WTC11 (cell line): ENCODE data around the gene PKP2. TPM values are rescaled to one million over a fixed set of nuclear protein-coding genes. Genes with fewer than 3 reads are reported as not detected.

ENCODE experiments used
- ATF1 ChIP-seq: sonication (generic); formaldehyde crosslinking; IDR thresholded peaks from 2 replicates; pipeline ENCODE4 v1.8.1; 2023; ENCODE audit warnings: mild to moderate bottlenecking, moderate library complexity, missing genetic modification reagents
- CBFB ChIP-seq: sonication (generic); formaldehyde crosslinking; IDR thresholded peaks from 2 replicates; pipeline ENCODE4 v1.8.1; 2022; ENCODE audit warnings: mild to moderate bottlenecking, low read depth, missing genetic modification reagents
- CREM ChIP-seq: sonication (generic); formaldehyde crosslinking; IDR thresholded peaks from 2 replicates; pipeline ENCODE4 v1.8.1; 2022; ENCODE audit warnings: mild to moderate bottlenecking, missing genetic modification reagents, moderate library complexity
- HMGA2 ChIP-seq: fragments of 250-450 bp; sonication (Bioruptor Pico); IDR thresholded peaks from 2 replicates; pipeline ENCODE4 v1.4.0; 2021; ENCODE audit warnings: mild to moderate bottlenecking, moderate library complexity
- NFATC4 ChIP-seq: fragments of 250-450 bp; sonication (Bioruptor Pico); IDR thresholded peaks from 2 replicates; pipeline ENCODE4 v1.9.0; 2021; ENCODE audit warnings: mild to moderate bottlenecking
- NFE2L1 ChIP-seq: sonication (generic); formaldehyde crosslinking; IDR thresholded peaks from 2 replicates; pipeline ENCODE4 v1.8.1; 2023; ENCODE audit warnings: missing genetic modification reagents
- NR3C1 ChIP-seq: sonication (generic); formaldehyde crosslinking; conservative IDR thresholded peaks from 2 replicates; pipeline ENCODE4 v1.8.1; 2023; ENCODE audit warnings: low read depth, mild to moderate bottlenecking, missing genetic modification reagents
- ZBTB21 ChIP-seq: sonication (generic); formaldehyde crosslinking; IDR thresholded peaks from 2 replicates; pipeline ENCODE4 v1.8.1; 2023; ENCODE audit warnings: mild to moderate bottlenecking, missing genetic modification reagents, borderline replicate concordance
- total RNA-seq: library from RNA; stranded (reverse); gene quantifications from 3 replicates; pipeline ENCODE4 v1.2.3, GENCODE V29; 2021
- TF ChIP-seq, protein P1 (sequence below): sonication (generic); formaldehyde crosslinking; conservative IDR thresholded peaks from 2 replicates; pipeline ENCODE4 v1.8.1; 2023; ENCODE audit warnings: mild to moderate bottlenecking, low read depth, missing genetic modification reagents, moderate library complexity
- TF ChIP-seq, protein P2 (sequence below): sonication (generic); formaldehyde crosslinking; IDR thresholded peaks from 2 replicates; pipeline ENCODE4 v1.8.1; 2023; ENCODE audit warnings: mild to moderate bottlenecking, moderate library complexity, missing genetic modification reagents
- TF ChIP-seq, protein P3 (sequence below): fragments of 250-450 bp; sonication (Bioruptor Pico); IDR thresholded peaks from 2 replicates; pipeline ENCODE4 v2.1.2; 2022; ENCODE audit warnings: mild to moderate bottlenecking, moderate library complexity
- TF ChIP-seq, protein P4 (sequence below): sonication (generic); formaldehyde crosslinking; IDR thresholded peaks from 2 replicates; pipeline ENCODE4 v1.8.0; 2022; ENCODE audit warnings: mild to moderate bottlenecking, missing genetic modification reagents
- TF ChIP-seq, protein P5 (sequence below): fragments of 250-450 bp; sonication (Bioruptor Pico); IDR thresholded peaks from 2 replicates; pipeline ENCODE4 v1.9.0; 2021; ENCODE audit warnings: mild to moderate bottlenecking
- TF ChIP-seq, protein P6 (sequence below): sonication (generic); formaldehyde crosslinking; IDR thresholded peaks from 2 replicates; pipeline ENCODE4 v1.8.1; 2023; ENCODE audit warnings: mild to moderate bottlenecking, missing genetic modification reagents, borderline replicate concordance
- TF ChIP-seq, protein P7 (sequence below): fragments of 200-600 bp; IDR thresholded peaks from 2 replicates; pipeline ENCODE4 v1.8.0; 2022; ENCODE audit warnings: antibody characterized with exemption
- TF ChIP-seq, protein P8 (sequence below): fragments of 250-450 bp; sonication (Bioruptor Pico); IDR thresholded peaks from 2 replicates; pipeline ENCODE4 v1.9.0; 2021; ENCODE audit warnings: mild to moderate bottlenecking, borderline replicate concordance

Gene PKP2
- total RNA-seq, 1 experiment from 2014 or later, result 22.0 TPM

DNA sequence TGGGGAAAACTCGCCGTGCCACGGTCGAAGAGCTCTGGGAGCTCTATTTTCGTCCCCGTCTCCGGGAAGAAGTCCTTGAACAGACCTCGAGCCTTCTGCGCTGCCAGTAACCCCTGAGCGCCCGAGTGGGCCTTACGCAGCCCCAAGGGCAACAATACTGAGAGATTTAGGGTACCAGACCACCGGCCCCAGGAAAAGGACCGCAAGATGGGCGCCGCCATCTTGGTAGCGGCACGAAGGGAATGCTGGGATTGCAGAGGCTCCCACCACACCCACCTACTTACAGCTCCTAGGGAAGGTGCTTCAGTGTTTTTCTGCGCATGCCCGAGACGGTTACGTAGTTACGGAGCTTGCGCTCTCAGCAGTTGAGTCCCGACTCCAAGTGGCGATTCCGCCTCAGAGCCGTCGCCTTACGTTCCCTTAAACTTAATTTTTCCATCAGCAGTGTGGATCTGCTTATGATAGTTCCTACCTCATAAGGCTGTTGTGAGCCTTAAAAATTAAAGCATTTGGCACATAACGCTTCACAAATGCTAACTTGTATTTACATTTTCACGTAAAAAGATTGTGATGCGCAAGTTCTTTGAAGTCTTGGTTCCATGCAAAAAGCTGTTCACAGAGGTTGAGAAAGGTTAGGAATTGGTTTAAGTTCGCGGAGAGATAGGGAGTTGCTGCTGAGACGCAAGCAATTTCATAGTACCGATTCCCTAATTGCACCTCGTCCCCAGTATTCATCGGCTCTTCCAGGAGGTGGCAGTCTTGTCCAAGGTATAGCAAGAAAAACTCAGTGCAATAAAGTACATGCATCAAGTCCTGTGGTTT is 140.7 kb downstream of the PKP2 start, which contains the start of gene YARS2 (continued):
- TF ChIP-seq, protein P1, sequence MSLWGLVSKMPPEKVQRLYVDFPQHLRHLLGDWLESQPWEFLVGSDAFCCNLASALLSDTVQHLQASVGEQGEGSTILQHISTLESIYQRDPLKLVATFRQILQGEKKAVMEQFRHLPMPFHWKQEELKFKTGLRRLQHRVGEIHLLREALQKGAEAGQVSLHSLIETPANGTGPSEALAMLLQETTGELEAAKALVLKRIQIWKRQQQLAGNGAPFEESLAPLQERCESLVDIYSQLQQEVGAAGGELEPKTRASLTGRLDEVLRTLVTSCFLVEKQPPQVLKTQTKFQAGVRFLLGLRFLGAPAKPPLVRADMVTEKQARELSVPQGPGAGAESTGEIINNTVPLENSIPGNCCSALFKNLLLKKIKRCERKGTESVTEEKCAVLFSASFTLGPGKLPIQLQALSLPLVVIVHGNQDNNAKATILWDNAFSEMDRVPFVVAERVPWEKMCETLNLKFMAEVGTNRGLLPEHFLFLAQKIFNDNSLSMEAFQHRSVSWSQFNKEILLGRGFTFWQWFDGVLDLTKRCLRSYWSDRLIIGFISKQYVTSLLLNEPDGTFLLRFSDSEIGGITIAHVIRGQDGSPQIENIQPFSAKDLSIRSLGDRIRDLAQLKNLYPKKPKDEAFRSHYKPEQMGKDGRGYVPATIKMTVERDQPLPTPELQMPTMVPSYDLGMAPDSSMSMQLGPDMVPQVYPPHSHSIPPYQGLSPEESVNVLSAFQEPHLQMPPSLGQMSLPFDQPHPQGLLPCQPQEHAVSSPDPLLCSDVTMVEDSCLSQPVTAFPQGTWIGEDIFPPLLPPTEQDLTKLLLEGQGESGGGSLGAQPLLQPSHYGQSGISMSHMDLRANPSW (CRISPR knock-in tag), result no peak
- TF ChIP-seq NFE2L1 (CRISPR knock-in tag), result 0 out of 2 replicates have a peak, but pooled peaks have one; percentile 45
- TF ChIP-seq, protein P2, sequence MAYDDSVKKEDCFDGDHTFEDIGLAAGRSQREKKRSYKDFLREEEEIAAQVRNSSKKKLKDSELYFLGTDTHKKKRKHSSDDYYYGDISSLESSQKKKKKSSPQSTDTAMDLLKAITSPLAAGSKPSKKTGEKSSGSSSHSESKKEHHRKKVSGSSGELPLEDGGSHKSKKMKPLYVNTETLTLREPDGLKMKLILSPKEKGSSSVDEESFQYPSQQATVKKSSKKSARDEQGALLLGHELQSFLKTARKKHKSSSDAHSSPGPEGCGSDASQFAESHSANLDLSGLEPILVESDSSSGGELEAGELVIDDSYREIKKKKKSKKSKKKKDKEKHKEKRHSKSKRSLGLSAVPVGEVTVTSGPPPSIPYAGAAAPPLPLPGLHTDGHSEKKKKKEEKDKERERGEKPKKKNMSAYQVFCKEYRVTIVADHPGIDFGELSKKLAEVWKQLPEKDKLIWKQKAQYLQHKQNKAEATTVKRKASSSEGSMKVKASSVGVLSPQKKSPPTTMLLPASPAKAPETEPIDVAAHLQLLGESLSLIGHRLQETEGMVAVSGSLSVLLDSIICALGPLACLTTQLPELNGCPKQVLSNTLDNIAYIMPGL (CRISPR knock-in tag), result peak; percentile 90
- TF ChIP-seq NFATC4 (CRISPR knock-in tag), result no peak
- TF ChIP-seq, protein P3, sequence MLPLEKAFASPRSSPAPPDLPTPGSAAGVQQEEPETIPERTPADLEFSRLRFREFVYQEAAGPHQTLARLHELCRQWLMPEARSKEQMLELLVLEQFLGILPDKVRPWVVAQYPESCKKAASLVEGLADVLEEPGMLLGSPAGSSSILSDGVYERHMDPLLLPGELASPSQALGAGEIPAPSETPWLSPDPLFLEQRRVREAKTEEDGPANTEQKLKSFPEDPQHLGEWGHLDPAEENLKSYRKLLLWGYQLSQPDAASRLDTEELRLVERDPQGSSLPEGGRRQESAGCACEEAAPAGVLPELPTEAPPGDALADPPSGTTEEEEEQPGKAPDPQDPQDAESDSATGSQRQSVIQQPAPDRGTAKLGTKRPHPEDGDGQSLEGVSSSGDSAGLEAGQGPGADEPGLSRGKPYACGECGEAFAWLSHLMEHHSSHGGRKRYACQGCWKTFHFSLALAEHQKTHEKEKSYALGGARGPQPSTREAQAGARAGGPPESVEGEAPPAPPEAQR (CRISPR knock-in tag), result no peak
- peak; percentile 52; the same call in 1 of the 2 replicates for TF ChIP-seq CREM (CRISPR knock-in tag)
- TF ChIP-seq HMGA2 (CRISPR knock-in tag), result no peak
- TF ChIP-seq, protein P4, sequence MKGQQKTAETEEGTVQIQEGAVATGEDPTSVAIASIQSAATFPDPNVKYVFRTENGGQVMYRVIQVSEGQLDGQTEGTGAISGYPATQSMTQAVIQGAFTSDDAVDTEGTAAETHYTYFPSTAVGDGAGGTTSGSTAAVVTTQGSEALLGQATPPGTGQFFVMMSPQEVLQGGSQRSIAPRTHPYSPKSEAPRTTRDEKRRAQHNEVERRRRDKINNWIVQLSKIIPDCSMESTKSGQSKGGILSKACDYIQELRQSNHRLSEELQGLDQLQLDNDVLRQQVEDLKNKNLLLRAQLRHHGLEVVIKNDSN, result 0 out of 2 replicates have a peak, but pooled peaks have one; percentile 30
- TF ChIP-seq, protein P5, sequence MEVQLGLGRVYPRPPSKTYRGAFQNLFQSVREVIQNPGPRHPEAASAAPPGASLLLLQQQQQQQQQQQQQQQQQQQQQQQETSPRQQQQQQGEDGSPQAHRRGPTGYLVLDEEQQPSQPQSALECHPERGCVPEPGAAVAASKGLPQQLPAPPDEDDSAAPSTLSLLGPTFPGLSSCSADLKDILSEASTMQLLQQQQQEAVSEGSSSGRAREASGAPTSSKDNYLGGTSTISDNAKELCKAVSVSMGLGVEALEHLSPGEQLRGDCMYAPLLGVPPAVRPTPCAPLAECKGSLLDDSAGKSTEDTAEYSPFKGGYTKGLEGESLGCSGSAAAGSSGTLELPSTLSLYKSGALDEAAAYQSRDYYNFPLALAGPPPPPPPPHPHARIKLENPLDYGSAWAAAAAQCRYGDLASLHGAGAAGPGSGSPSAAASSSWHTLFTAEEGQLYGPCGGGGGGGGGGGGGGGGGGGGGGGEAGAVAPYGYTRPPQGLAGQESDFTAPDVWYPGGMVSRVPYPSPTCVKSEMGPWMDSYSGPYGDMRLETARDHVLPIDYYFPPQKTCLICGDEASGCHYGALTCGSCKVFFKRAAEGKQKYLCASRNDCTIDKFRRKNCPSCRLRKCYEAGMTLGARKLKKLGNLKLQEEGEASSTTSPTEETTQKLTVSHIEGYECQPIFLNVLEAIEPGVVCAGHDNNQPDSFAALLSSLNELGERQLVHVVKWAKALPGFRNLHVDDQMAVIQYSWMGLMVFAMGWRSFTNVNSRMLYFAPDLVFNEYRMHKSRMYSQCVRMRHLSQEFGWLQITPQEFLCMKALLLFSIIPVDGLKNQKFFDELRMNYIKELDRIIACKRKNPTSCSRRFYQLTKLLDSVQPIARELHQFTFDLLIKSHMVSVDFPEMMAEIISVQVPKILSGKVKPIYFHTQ (CRISPR knock-in tag), result no peak
- no peak; the same call in 1 of the 2 replicates for TF ChIP-seq ZBTB21 (CRISPR knock-in tag)
- no peak for TF ChIP-seq NR3C1 (CRISPR knock-in tag)
- no peak for TF ChIP-seq CBFB (CRISPR knock-in tag)
- TF ChIP-seq, protein P6, sequence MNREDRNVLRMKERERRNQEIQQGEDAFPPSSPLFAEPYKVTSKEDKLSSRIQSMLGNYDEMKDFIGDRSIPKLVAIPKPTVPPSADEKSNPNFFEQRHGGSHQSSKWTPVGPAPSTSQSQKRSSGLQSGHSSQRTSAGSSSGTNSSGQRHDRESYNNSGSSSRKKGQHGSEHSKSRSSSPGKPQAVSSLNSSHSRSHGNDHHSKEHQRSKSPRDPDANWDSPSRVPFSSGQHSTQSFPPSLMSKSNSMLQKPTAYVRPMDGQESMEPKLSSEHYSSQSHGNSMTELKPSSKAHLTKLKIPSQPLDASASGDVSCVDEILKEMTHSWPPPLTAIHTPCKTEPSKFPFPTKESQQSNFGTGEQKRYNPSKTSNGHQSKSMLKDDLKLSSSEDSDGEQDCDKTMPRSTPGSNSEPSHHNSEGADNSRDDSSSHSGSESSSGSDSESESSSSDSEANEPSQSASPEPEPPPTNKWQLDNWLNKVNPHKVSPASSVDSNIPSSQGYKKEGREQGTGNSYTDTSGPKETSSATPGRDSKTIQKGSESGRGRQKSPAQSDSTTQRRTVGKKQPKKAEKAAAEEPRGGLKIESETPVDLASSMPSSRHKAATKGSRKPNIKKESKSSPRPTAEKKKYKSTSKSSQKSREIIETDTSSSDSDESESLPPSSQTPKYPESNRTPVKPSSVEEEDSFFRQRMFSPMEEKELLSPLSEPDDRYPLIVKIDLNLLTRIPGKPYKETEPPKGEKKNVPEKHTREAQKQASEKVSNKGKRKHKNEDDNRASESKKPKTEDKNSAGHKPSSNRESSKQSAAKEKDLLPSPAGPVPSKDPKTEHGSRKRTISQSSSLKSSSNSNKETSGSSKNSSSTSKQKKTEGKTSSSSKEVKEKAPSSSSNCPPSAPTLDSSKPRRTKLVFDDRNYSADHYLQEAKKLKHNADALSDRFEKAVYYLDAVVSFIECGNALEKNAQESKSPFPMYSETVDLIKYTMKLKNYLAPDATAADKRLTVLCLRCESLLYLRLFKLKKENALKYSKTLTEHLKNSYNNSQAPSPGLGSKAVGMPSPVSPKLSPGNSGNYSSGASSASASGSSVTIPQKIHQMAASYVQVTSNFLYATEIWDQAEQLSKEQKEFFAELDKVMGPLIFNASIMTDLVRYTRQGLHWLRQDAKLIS, result no peak
- TF ChIP-seq, protein P7, sequence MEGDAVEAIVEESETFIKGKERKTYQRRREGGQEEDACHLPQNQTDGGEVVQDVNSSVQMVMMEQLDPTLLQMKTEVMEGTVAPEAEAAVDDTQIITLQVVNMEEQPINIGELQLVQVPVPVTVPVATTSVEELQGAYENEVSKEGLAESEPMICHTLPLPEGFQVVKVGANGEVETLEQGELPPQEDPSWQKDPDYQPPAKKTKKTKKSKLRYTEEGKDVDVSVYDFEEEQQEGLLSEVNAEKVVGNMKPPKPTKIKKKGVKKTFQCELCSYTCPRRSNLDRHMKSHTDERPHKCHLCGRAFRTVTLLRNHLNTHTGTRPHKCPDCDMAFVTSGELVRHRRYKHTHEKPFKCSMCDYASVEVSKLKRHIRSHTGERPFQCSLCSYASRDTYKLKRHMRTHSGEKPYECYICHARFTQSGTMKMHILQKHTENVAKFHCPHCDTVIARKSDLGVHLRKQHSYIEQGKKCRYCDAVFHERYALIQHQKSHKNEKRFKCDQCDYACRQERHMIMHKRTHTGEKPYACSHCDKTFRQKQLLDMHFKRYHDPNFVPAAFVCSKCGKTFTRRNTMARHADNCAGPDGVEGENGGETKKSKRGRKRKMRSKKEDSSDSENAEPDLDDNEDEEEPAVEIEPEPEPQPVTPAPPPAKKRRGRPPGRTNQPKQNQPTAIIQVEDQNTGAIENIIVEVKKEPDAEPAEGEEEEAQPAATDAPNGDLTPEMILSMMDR, result peak; percentile 58; the same call in 1 of the 2 replicates
- 0 out of 2 replicates have a peak, but pooled peaks have one; percentile 23 for TF ChIP-seq ATF1
- TF ChIP-seq, protein P8, sequence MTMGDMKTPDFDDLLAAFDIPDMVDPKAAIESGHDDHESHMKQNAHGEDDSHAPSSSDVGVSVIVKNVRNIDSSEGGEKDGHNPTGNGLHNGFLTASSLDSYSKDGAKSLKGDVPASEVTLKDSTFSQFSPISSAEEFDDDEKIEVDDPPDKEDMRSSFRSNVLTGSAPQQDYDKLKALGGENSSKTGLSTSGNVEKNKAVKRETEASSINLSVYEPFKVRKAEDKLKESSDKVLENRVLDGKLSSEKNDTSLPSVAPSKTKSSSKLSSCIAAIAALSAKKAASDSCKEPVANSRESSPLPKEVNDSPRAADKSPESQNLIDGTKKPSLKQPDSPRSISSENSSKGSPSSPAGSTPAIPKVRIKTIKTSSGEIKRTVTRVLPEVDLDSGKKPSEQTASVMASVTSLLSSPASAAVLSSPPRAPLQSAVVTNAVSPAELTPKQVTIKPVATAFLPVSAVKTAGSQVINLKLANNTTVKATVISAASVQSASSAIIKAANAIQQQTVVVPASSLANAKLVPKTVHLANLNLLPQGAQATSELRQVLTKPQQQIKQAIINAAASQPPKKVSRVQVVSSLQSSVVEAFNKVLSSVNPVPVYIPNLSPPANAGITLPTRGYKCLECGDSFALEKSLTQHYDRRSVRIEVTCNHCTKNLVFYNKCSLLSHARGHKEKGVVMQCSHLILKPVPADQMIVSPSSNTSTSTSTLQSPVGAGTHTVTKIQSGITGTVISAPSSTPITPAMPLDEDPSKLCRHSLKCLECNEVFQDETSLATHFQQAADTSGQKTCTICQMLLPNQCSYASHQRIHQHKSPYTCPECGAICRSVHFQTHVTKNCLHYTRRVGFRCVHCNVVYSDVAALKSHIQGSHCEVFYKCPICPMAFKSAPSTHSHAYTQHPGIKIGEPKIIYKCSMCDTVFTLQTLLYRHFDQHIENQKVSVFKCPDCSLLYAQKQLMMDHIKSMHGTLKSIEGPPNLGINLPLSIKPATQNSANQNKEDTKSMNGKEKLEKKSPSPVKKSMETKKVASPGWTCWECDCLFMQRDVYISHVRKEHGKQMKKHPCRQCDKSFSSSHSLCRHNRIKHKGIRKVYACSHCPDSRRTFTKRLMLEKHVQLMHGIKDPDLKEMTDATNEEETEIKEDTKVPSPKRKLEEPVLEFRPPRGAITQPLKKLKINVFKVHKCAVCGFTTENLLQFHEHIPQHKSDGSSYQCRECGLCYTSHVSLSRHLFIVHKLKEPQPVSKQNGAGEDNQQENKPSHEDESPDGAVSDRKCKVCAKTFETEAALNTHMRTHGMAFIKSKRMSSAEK, result 0 out of 2 replicates have a peak, but pooled peaks have one; percentile 9
